ENCODE results near the gene NHEJ1.
A peak's percentile ranks its signal among the peaks of the same experiment; 100 is the strongest.

NHEJ1 gene

DNA sequence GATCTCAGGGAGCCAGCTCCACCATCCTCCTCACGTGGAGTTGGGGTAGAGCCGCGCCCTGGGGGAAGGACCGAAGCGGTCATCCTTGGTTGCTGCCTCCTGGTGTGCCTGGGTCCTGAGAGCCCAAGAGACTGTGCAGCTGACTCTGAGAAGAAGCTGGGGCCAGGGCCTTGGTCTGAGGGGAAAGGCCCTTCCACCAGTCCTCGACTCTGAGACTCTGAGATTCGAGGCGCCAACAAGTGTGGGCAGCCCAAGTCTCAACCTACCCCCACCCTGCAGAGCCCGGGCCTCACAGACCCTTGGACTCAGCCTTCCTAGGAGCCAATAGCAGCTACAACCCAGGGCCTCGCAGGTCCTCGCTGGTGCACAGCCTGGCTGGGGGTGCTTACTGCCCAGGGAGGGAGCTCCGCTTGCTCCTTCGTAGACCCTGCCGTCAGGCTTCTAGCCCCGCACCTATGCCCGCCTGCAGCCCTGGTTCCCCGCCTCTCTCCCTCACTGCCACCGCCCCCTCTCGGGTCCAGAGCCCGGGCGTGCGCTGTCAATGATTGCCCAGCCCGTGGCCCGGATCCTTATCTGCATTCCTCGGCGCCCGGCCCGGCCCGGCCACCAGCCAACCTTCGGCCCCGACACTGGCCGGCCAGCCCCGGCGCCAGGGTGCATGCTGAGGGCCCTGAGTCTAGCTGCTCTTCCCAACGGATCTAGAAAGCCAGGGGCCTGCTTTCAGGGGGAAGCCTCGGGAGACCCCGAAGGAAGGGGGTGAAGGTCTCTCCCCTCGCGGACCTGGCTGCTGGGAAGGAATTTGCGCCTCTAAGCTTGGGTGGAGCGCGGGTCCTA, 101.9 kb downstream of the NHEJ1 start:
- no peak for DNase-seq (ENCODE audit: low read depth in 2 of 2)

DNA sequence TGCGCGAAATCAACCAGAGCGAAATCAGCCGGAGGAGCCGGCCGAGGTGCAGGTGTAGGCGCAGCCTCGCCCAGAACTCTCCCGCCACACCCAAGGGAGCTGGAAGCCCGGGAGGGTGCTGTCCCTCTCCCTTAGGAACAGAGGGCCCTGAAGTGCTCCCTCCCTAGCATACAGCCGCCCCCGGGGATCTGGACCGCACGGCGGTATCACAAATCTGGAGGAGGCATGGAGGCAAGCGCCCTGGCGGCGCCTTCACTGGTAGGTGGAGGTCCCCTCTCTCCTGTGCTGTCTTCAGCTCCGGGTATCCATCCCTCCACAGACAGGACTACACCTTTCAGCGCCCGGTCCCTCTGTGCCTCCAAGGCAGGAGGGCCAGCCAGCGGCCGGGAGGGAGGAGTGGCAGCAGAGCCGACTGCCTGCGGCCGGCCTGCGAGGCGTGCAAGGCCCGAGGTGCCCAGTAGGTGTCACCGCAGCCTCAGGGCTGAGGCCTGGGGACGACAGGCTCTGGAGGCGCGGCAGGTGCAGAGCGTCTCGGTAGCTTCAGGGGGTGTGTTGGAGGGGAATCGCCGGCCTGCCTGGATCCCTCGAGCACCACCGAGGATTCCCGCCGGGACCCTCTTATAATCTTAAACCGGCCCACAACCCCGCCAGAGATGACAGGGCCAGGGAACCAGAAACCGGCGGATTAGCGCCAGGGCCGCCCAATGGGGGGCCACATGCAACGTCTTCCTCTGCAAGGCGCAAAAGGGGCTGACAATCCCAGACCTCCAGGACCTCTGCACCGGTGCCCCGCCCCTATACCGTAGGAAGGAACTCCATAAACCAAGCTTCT, 102.7 kb downstream of the NHEJ1 start:
- DNase-seq (ENCODE audit: low read depth in 2 of 2): peak; percentile 71 to 72

DNA sequence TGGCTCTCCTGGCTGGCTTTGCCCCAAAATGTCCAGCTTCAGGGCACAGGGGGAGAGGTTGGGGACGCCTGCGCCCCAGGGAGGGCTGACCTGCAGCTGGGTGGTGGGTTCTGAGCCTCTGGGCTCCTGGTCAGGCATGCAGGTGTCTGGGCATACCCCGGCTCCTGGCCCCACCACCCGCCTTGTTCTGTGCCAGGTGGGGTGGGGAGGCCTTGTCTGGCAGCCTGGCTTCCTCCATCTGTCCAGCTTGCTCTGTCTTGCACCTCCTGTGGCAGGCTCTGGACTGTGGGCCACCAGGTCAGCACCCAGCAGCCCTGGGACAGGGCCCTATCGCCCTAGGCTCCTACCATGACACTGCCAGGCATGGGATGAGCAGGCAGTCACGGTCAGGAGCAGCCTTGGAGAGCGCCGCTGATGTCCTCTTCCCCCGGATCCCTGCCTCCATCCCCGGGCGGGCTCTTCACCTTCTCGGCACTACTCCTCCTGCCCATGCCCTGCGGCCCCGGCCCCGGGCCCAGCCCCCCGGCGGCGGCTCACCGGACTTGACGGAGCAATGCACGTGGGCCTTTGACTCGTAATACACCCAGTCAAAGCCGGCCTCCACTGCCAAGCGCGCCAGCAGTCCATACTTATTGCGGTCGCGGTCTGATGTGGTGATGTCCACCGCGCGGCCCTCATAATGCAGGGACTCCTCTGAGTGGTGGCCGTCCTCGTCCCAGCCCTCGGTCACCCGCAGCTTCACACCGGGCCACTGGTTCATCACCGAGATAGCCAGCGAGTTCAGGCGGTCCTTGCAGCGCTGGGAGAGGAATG, 103.5 kb downstream of the NHEJ1 start:
- no peak for DNase-seq (ENCODE audit: low read depth in 2 of 2)

DNA sequence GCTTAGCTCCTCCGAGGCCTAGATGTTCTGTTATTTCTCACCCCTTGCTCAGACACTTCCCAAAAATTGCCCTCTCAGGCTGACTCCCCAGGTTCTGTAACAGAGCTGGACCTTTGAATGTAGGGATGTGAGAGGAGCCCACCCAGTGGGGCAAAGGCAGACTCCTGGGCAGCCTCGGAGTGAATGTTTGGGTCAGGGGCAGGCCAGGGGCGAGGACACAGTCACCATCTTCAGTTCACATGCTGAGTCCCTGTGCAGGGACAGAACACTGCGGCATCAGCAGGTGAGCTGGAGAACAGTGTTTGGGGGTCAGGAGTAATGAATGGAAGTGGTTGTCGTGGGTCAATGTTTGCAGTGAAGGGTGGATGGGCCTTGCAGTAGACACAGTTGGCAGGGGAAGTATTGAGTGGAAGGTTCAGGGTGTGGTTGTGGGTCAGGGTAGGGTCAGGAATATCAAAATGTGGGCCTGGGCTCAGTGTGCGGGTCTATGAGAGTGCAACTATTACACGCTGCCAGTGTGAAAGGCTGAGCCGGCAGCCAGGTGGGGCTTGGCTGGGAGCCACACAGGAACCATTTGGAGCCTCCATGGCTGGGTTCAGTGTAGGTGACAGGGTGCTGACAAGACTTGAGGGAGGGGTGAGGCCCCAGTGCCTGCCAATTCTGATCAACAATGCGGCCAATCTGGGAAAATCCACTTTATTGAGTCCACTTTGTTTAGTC, 104.3 kb downstream of the NHEJ1 start:
- DNase-seq (ENCODE audit: low read depth in 2 of 2): no peak

DNA sequence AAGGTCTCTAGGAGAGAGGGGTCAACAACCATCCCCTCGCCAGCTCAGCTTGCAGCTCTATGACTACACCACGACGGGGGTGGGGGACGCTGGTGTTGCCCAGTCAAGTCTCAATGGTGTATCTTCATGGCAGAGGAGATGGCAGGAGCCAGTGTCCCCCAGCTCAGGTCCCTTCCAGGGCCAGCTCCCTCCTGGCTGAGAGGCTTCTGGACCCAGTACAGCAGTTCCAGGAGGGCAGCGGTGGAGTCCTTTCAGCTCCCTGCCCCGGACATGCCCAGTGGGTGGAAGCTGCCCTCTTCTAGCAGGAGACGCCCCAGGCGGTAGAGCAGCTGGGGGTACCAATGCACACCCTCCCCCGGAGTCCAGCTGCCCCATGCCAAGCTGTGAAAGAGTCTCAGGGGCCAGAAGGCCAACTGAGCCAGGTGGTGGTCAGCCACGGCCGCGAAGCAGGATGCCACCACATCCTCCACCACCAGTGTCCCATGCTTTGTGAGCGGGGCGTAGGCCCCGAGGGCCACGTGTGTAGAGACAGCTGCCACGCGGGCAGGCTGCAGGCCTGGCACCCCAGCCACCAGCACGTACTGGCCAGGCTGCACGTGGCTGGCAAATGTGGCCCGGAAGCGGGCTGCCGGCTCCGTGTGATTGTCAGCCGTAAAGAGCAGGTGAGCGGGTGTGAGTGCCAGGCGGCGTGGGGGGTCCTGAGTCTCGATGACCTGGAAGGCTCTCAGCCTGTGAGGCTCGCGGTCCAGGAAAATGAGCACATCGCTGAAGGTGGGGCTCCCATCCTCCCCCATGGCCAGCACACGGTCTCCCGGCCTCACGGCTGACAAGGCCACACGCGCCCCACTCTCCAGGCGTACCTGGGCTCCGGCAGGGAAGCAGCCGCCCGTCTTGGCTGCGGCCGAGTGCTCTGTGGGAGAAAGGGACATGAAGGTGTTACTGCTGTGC, 105.4 kb downstream of the NHEJ1 start:
- no peak for DNase-seq (ENCODE audit: low read depth in 2 of 2)

DNA sequence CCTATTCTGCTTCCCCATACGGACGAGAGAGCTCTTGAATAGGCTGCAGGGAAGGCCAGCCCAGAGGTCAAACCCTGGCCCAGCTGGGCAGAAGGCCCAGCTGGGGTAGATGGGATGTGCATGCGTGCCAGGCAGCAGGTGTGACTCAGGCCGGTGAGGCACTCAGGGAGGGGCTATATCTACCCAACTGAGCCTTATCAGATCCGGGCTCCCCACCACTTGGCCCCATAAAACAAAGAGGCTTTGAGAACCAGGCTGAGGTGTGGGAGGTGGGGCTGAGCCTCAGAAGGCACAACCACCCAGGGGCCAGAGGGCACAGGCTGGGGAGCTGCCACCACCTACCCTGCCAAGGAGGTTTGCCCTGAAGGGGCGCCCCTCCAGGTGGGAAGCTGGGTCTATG, 111.3 kb downstream of the NHEJ1 start:
- DNase-seq (ENCODE audit: low read depth in 2 of 2): no peak

DNA sequence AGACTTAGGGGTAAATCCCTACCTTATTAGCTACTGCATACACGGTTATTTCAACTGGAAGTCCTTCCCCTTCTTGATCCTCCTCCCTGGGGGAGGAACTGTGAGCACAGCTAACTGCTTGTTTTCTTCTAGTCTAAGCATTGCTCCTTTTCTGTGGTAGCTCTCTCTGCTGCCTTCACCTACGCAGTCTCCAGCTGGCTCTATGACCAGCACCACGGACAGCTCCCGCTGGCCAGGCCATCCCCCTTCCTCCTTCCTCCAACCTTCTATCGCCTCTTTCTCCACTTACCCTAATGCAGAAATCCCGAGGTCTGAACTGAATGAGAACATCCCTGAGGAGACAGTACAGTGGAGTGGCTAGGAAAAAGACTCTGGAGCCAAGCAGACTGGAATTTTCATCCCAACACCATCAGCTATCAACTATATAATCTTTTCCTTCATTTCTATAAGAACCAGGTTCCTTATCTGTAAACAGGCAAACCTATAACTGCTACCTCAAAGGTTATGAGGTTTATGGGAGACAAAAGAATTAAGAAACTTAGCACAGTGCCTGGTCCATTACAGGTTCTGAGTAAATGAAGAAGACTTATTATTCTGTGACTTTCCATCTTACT, 114.6 kb downstream of the NHEJ1 start:
- no peak for DNase-seq (ENCODE audit: low read depth in 2 of 2)

DNA sequence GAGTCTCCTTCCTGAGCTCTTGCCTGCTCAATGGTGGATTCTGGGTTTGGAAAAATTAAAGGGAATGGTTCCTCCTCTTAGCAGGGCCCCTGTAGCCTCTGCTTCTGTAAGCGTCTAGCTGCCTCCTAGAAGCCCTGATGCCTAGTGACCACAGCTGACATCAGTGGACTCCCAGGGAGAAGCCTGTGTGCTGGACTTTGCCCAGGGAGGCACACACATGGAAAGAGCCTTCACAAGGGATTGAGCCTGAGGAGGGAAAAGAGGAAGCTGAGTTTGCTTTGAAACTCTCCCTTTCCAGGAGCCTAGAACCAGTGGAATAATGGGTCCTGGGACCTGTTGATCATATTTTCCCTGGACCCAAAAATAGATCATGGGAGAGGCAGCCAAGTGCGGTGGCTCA, 117.9 kb downstream of the NHEJ1 start:
- DNase-seq (ENCODE audit: low read depth in 2 of 2): no peak

DNA sequence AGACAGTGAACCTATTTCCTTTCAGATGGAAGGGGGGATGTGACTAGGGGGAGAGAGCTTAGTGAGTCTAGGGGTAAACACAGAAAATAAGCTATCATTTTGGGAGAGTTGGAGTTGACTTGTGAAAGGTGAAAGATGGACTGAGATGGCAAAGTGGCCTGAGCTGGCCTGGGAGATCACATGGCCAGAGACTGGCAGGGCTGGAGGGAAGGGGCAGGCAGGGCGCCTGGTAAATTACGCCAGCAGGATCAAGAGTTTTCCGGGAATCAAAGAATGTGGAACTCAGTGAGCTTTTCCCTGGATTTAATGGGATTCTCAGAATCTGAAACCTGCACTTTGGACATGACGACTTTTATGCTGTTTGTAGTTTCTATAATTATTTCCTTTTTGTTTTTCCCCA, 118.5 kb downstream of the NHEJ1 start:
- no peak for DNase-seq (ENCODE audit: low read depth in 2 of 2)

DNA sequence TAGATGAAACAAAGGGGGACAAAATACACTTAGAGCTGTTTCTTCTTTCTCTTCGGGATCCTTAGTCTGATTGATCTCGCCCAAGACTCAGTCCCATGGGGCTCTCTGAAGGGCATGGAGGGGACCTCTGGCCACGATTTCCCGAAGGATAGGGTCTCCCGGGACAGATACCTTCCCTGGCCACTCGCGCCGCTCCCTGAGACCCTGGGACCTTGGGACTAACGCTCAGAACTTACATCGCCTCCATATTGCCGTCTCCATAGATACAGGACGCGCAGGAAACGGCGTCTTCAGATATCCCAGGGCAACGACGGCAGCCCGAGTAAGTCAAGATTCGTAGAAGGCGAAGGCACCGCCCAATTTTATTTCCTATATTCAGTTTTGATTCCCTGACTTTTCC, 119.4 kb downstream of the NHEJ1 start, which contains the start of gene CFAP65:
TSS of gene CFAP65 (minus strand) at position 265 of the 400 bp plus-strand sequence. CDS start 2,468 bp downstream, outside the sequence.
- DNase-seq (ENCODE audit: low read depth in 2 of 2): no peak

DNA sequence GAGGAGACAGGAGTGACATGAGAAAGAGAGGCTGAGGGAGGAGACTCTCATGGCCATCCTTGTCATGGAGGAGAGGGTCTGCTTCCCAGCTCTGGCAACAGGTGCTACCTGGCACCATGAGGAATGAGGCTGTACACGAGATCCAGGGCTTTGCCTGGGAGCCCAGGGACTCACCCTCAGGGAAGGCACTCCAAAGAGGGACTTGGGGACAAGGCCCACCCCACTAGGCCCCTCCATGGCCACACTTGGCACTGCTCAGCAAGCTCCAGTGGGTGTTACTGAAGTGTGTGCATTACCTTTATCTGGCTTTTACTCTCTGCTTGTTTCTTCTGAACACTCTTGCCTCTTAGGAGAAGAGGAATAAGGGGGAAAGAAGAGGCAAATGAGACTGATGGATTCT, 122.0 kb downstream of the NHEJ1 start:
- no peak for DNase-seq (ENCODE audit: low read depth in 2 of 2)

DNA sequence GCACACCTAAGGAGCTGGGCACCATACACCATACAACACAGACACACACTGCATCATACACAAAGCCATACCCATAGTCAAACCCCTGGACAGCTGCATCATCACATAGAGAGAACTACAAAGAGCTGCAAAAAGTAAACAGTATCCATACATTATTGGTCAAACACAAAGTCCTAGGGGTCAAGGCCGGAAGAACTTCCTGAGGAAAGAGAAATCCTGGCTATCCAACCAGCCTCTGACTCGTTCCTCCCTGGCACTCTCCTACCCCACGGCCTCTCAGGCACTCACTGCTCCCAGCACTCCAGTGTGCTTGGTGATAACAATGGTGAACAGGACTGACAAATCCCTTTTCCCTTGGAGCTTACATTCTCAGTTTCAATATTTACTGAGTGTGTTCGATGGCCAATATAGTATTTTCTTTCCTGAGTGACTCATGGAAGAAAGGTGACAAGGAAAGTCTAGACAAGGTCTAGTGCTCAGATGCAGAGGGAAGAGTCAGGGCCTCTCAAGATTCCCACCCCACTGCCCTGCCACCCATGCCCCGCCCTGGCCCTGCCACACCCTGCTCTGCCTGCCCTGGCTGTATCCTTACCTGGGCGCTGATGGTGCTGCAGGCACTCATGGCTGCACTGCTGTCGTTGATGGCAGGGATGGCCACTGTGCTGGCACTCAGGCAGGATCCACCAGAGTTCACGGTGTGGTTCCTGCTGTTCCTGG, 122.7 kb downstream of the NHEJ1 start:
- DNase-seq (ENCODE audit: low read depth in 2 of 2): no peak

DNA sequence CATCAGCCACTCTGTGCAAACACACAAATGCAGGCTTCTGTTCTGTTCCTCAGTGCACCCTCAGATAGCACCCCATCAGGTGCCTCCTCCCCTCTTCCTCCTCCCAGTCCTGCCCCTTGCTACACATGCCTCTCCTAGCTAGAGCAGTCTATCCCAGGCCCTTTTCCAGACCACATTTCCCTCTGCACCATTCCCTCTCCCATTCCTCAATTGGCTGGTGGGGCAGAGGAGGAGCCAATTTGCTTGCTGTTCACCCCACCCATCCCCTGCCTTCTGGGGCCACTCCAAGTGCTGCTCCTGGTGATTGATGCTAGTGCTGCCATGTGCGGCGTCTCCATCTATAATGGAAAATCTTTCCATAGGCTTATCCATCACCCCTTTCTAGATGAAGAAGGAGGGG, 124.7 kb downstream of the NHEJ1 start:
- no peak for DNase-seq (ENCODE audit: low read depth in 2 of 2)

DNA sequence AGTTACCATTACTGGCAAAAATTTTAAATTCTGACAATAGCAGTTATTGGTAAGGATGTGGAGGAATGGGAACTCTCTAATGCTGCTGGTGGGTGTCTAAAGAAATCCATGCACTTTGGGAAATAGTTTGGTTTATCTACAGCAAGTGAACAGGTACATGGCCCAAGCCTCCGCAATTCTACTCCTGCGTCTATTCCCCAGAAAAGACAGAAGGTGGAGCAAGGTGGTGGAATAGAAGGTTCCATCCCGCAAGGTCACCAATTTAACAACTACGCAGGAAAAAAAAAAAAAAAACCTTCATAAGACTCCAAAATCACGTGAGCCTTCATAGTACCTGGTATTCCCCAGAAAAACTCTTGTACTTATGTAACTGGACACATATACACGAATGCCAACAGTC, 125.8 kb downstream of the NHEJ1 start:
- no peak for DNase-seq (ENCODE audit: low read depth in 2 of 2)

DNA sequence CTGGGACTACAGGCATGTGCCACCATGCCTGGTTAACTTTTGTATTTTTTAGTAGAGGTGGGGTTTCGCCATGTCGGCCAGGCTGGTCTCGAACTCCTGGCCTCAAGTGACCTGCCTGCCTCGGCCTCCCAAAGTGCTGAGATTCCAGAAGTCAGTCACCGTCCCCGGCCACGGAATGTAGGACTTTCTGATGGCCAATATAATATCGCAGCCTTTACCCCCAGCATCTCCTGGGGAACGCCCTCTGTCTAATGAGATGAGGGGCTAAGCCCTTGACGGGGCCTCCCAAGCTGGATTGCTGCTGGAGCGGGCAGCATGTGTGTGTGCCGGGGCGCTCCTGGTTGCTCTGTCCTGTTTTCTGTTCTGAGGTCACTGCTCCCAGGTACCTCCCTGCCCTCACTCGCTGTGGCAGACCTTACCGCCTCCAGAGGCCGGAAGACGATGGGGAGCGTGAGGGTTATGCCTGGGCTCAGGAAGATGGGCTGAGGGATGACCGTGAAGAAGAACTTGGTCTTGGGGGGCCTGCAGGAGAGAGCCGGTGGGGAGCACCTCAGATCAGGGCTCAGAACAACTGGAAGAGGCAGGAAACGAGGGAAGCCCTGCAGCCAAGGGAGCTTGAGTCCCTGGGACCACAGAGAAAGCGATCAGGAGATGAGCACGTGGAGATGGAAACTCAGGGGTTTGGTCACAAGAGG, 128.4 kb downstream of the NHEJ1 start:
- DNase-seq (ENCODE audit: low read depth in 2 of 2): no peak

DNA sequence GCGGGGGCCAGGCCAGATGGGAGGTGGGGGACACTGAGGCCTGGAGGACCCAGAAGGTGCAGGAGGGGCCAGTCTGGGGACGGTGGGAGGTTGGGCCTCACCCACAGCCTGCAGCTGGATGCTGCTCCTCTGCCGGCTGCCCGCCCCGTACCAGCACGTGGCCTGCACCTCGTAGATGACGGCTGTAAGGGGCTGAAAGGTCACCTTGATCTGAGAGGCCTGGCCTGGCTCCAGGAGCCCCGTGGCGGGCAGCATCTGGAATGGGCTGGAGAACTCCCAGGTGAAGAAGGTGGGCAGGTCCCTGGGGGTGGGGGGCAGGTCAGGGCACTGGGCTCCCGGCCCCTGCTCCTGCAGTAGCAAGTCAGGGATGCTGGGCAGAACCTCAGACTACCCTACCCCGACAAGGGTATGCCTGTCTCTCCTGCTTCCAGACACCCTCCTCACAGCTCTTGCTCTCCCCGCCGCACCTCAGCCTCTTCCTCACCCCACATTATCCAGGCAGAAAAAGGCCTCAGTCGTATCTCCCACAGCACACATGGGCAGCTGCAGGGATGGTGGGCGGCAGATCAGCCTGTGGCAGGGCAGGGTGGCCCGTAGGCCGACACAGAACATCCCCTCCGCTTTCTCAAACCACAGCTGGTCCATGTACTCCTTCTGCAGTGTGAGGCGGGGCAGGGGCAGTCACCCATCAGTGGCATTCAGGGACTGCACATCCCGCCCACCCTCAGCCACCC, 129.4 kb downstream of the NHEJ1 start:
- DNase-seq (ENCODE audit: low read depth in 2 of 2): no peak

DNA sequence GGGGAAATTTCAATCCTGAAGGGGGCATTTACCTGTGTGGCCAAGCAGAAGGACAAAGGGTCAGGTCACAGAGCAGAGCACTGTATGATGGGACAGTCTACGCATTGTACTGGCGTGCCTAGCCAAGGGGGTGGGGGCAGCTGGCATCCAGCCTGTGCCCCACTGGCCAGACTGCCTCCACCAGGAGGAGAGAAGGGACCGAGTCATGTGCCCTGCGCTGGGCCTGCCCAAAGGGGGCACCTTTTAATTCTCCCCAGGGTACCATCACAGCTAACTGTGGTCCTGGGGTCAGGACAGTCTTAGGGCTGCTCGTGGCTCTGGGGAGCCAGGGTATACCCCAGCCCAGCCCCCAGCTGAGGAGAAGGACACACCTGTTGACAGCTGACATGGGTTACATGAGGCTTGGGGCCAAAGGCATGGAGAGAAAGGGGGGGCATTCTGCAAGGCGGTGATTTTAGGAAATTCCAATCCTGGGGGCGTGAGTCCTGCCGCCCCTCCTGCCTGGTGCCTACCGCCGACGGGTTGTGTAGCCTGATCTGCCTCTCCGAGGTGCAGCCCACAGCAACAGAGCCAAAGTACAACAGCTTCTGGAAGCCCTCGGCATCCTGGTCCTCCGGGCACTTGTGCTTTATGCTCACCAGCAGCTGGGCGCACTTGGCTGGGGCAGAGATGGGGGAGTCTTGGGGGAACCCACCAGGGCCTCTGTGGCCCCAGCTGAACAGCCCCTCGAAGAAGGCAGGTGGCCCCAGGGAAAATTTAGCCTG, 130.3 kb downstream of the NHEJ1 start:
- DNase-seq (ENCODE audit: low read depth in 2 of 2): no peak

Data from stimulated activated CD8-positive, alpha-beta memory T cell treated with anti-CD3 and anti-CD28 coated beads, Interleukin-15, amount 100 ng/mL, for 48 hours (primary cell).